T-helper 9 cell (primary cell): ENCODE measurements around the gene BET1.
"Not testable (repeated sequence)": the region's sequence is repeated elsewhere in the genome, so short reads cannot be mapped to it uniquely, and the experiment has no call there.

Source experiments
- DNase-seq: peaks from one replicate; pipeline ENCODE4 v3.0.0-alpha.2; 2020
- total RNA-seq, 2 donors: gene quantifications; one replicate each; lab custom pipeline; 2026; lab: John Stamatoyannopoulos, UW

The BET1 gene, protein sequence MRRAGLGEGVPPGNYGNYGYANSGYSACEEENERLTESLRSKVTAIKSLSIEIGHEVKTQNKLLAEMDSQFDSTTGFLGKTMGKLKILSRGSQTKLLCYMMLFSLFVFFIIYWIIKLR
- total RNA-seq: 6.3 to 21.5 reads per million in 2 donors

DNA sequence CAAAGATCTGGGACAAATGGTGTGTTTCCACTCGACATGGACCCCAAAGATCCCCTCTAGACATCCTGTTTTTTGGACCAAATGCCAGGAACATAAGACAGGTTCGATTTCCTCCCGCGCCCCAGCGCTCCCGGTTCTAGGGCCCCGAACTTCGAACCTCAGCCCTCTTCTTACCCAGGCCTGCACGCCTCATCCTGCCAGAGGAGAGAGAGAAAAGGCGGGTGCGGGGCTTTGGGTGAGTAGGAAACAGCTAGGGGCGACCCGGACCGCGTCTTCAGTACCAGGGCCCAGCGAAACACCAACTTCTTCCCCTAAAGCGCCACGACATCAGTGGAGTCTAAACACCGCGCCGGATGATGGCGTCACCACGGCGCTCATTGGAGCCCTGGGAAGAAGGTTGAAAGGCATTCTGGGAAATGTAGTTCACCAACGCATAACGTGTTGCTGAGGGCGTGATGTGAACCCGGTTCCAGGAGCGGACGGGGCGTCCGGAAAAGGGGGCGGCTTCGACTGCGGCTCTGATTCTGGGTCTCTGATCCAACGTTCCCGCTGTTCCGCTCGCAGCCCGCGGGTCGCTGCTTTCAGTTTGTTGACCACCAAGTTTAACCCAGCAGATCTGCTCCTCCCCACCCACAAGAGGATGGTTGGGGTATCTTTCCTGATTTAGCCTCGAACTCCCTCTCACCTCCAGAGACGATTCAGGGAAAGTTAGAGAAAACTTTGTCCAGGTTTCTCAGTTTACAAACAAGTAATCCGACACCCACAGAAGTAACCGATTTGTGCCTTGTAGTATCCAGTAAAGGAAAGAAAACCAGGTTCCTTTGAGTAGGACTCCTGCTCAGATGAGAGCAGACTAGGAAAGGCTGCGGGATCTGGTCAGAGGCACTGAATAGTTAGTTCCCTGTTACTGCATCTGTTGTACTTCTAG is at the start of gene BET1:
Gene BET1 (minus strand): TSS at position 332 of the 928 bp plus-strand sequence. CDS start 139 bp downstream, at position 193.
- peak; percentile 92 for DNase-seq

DNA sequence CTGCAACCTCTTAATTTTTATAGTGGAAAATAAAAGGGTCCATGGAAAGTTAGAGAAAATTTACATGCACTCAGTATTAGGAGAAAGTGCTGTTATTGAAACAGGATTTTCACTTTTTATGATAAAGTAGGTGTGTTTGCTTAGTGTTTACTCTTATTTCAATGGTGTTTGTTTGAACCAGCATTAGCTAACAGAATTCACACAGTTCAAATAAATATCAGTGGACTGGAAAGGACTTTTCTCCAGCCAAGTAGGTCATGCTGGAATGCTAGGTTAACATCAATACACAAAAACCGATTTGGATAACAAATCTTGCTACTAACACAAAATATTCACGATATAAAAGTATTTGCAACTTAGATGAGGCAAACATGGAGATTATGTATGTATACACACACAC is 49.4 kb upstream of the BET1 start:
- DNase-seq: no peak

DNA sequence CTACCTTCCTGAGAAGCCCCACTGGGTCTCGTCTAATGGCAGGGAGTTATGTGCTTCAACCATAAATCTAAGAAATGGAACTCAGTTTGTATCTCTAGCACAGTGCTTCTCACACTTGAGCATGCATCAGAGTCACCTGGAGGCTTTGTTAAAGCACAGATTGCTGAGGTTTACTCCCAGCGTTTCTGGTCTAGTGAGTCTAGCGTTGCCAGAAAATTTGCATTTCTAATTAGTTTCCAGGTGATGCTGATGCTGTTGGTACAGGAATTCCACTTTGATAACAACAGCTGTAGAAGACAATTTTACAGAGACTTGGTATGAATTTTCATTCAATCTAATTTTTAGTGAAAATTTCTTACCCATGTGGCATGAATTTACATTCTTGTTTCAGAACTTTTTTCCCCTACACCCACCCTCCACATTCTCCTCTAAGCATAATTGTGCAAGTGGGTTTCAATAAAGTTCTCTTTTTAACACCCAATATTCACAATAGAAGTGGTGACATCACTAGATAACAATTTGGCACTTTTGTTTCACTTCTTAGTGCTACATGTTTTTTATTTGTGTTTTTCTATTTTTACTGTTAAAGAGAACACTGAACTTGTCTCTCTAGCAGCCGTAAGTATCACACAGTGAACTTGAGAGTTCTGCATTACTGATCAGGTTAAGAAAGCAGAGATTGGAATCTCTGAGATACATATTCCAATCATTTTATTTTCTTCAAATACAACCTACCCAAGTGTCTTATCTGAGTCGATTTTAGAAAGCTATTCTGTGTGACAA is 48.4 kb upstream of the BET1 start:
- DNase-seq: no peak

DNA sequence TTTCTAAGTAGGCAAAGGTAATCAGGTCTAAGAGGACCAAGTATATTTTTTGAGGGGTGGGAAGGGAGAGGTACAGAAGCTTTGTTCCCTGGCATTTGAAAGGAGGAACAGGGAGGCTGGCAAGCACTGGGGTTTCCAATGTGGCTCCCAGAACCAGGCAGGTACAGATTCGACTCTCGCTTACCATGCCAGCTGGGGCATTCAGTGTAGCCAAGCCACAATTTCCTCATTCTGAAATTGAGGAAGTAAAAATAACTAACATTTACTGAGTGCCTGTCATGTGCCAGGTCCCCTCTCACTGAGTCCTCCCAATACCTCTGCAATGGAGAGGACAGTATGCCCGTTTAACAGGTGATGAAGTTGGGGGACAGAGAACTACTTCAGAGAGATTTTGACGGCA is 45.9 kb upstream of the BET1 start:
- DNase-seq: no peak

DNA sequence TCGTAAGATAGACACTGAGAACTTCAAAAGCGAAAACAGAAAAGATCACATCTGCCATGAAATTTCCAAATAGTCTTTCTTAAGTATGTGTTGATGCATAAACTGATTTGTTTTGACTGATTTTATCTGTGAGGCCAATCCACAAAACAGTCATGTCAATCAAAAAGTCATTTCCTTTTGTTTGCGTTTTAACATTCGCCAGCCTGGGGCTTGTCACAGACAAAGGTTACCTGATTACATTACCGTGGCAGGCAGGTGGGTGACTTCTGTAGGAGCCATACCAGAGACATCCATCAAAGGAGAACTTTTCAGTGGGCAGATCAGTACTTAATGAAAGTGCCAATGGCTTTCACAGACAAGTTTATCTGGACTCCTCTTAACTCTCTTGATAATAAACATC is 45.5 kb upstream of the BET1 start:
- no peak for DNase-seq

DNA sequence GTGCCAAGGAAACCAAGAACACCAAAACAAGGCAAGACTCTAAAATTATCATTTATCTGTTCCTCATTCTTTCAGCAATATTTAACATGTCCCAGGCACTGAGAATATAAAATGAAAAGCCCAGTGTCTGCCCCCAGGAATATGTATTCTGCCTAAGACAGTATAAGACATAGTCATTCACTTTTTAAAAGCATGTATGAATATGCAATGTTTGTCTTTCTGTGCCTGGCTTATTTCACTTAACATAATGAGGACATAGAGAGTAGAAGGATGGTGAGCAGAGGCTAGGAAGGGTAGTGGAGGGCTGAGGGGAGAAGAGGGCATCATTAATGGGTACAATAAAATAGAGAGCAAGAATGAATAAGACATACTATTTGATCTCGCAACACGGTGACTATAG is 44.6 kb upstream of the BET1 start:
- no peak for DNase-seq

DNA sequence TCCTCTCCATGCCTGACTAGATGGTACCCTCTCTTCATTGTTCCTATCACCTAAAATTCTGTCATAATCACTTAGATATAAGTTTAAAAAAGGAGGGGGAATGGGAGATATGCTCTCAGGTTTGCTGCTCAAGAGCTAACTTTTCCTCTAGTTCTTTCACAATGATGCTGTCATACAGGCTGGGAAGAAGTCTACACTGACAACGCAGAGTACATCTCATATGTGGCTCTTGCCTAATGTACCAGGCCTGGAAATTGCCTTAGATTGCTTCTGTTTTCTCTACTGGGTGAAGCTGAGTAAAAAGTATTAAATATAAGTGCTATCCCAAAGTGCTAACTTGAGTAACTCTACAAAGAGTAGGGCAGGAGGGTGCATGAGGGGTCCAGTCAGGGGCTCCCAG is 43.8 kb upstream of the BET1 start:
- DNase-seq: no peak

DNA sequence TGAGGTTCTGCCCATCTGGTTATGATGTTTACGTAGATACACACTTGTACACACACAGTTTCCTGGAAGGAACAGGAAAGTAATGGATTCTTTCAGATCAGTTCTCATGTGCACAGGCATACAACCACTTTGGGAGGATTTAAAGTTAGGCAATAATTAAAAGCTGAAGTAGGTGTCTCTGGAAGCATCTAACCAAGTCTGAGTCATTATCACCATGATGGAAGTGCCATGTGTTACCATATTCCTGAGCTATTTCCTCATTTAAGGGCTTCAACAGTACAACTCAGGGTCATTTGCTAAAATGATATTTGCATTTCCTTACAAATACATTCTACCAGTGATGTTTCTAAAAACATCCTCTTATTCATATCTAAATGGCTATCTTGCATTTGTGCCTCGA is 41.4 kb upstream of the BET1 start:
- no peak for DNase-seq

DNA sequence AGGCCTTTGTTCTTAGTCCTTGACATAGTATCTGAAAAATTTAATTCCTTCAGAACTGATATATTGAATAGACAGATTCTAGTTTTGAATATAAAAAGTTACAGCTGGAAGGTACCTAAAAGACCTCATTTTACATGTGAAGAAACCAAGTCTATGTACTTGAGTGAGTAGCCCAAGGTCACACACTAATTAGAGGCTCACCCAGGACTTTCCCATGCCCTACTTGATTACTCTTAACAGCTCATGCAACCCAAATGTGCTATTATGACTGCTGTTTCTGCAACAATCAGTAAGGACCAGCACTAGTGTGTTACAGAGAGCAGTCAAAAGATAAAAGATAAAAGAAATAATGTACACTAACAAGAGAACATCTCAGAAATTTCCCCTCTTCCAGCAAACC is 40.7 kb upstream of the BET1 start:
- no peak for DNase-seq

DNA sequence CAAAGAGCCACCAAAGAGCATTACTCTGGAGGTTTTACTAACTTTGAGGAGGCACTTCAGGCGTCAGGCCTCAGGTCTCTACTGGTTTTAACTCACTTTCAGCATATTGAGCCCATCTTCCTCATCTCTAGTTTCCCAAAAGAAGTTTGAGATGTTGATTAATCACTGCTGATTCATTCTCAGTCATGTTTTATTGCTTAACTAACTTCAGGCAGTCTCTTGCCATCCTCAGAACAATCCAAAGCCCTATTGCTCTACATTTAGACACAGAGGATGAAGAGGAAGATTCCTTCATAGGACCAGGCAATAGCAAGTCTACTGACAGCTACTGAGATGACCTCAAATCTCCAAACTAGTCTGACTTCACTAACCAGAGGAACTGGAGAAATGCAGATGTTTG is 39.1 kb upstream of the BET1 start:
- no peak for DNase-seq

DNA sequence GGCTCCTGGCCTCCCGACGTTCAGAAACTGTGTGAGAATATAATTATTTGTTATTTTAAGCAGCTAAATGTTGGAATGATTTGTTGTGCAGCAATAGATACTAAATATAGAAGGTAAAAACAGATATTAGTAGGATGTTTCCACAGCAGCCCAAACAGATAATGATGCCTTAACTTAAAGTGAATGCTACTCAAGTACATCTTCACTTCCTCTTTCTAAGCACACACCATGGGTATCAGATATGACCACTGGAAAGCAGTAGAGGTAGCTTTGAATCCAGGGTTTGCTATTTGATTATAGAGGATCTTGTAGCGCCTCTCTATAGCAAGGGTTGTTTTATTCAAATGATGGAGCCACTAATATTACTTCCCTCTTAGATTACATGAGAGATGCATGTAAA is 38.2 kb upstream of the BET1 start:
- DNase-seq: no peak

DNA sequence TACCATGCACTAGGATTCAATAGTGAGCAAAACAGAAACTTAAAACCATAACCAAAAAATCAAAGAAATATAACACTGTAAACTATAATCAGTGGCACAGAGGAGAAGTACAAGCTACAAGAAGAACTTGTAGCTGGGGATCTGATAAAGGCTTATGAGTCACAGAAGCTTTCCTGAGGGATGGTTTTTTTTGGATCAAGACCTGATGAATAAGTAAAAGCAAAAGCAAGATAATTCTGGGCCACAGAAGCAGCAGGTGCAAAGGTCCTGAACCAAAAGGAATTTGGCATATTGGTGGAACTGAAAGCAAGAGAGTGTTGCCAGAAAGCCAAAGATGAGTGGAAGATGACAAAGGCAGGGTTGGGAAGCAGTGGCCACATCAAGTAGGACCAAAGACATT is 37.4 kb upstream of the BET1 start:
- DNase-seq: no peak

DNA sequence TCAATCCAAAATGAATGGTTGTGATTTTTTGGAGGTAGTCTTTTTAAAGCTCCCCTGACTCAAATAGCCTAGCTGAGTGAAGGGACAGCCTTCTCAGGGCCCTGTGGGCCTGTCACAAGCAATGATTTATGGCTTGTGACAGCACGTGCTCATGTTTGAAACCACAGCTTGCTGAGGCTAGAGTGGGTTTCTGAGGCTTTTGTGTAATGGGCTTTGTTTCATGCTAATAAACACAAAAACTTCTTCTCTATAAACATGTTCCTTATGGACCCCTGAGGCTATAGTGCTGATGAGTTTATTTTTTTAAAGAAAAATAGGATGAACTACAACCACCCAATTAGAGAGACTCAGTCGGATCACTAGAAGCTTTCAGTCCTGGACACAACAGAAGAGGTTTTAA is 36.1 kb upstream of the BET1 start:
- DNase-seq: no peak

DNA sequence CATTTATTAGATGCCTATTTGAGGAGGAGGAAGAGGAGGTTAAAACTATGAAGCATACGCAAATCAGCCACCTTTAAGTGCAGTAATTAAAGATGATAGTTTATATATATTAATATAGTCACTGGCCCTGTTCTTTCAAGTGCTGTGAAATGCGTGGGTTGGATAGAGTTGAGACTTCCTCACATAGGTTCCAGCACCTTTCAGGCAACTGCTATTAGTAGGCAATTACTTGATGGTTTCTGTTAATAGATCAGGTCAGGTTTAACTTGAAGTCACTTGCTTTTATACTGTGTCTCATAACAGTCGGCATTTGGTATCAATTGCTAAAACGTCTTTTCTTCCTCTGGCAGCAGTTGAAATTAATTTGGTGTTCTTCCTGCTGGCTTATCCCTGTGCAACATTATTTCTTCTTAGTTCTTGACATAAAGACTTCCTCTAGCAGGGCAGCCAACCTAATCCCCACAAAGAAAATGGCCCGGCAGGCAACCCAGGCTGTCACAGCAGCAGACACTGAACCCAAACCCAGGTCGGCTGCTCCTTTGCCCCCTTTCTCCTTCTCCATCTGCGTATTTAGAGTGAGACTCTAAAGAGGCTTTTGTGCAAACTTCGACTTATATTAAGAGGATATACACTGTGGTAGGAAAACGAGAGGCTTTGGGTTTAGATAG is 35.3 kb upstream of the BET1 start:
- DNase-seq: no peak

DNA sequence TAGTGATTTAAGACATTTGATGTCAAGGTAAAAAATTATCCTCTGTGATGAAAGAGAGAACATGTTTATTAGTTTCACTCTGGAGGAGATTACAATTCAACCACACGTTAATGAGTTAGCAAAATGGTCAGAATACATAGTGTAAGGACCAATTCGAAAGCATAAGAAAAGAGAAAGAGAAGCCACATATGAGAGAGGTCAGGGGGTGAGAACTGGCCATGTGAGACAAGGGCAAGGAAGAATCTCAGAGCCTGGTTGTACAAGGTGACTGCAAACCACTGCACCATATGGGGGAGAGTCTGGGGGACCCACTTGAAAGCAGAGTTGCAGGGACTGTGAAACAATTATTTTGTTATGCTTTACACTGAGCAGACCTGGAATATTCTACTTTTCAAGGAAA is 27.7 kb upstream of the BET1 start:
- no peak for DNase-seq

DNA sequence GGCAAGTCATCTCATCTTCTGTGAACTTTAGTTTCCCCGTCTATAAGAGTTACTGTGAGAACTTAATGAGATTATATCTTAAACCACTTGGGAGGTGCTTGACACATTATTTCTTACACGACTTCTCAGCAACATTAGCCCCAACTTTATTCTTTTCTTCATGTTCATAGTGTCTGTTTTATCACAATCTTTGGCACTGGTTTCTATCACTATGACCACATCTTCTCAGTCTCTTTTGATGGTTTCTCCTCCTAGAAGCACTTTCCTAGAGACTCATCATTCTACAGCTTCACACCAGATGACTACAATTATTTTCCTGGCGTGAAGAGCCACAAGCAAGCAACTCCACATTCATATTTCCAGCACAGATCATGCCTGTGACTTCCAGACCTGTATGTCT is 26.5 kb upstream of the BET1 start:
- DNase-seq: no peak

DNA sequence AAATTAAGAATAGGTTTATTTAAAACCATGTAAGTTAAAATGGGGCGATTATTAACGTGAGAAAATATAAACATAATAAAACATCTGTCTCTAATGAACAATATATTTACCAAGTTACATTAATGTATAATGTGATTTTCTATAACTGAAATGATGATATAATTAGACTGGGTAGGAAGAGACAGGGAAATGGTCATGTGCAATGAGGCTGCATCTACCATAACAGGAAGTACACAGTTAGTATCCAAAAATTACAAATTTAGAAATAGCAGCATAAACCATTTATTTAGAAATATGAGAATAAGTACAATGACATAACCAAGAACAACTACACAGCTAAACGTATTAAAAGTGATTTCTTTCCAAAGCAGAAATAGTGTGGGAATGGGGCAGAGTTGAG is 25.8 kb upstream of the BET1 start:
- no peak for DNase-seq

DNA sequence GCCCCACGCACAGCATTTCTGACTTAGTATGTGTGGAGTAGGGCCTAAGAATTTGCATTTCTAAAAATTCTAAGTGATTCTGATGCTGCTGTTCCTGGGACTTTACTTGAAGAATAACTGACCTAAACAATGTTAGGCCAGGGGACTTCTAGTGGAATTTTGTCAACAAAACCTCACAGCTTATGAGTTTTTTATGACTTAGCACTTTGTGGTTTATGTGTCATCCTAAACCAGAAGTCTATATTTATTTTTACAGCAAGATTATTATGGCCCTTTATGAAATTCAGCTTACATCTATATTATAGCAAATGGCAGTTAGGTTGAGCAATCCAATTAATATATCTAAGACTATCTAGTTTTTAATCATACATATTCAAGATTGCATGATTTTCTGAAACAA is 24.6 kb upstream of the BET1 start:
- no peak for DNase-seq

DNA sequence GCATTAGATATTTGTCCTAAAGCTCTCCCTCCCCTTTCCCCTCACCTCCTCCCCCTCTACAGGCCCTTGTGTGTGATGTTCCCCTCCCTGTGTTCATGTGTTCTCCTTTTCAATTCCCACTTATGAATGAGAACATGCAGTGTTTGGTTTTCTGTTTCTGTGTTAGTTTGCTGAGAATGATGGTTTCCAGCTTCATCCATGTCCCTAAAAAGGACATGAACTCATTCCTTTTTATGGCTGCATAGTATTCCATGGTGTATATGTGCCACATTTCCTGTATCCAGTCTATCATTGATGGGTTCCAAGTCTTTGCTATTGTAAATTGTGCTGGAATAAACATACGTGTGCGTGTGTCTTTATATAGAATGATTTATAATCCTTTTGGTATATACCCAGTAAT is 22.5 kb upstream of the BET1 start:
- DNase-seq: not testable (repeated sequence)

DNA sequence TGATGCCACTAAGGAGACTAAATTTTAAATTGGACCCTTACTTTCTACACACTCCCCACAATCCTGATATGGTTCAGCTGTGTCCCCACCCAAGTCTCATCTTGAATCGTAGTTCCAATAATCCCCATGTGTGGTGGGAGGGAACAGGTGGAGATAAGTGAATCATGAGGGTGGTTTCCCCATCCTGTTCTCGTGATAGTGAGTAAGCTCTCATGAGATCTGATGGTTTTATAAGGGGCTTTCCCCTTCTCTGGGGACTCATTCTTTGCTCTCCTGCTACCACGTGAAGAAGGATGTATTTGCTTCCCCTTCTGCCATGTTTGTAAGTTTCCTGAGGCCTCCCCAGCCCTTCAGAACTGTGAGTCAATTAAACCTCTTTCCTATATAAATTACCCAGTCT is 18.4 kb upstream of the BET1 start:
- DNase-seq: no peak

DNA sequence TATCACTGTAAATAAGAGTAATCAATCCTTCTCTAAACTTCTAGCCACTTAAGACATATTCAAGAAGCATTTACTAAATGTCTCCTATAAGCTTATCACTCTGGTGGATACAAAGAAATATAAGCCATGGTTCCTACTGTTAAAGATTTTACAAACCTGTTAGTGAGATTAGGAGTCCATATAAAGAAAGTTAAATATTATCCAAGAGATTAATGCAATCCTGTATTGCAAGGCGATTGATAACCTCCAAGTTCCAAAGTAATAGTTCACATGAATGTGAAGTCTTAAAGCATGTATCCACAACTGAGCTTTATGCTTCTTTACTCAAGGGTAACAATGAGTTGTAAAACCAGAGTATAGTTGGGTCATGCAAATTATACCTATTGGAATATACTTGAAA is 12.6 kb upstream of the BET1 start:
- DNase-seq: no peak

DNA sequence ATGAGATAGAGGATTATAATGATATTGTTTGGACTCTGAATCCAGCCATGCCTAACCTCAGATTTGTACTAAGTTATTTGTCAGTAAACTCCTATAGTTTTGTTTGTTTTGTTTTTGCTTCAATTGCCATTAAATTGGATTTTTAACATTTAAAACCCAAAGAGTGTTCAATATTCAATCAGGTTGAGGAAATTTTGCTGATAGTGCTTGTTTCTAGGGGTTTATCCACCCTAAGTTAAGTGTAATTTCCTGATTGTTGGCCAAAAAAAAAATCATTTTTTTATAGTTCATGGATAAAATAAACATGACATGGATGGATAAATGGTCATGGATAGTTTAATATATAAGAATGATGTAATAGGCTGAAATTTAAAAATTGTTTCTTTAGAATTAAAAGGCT is 11.4 kb upstream of the BET1 start:
- no peak for DNase-seq

DNA sequence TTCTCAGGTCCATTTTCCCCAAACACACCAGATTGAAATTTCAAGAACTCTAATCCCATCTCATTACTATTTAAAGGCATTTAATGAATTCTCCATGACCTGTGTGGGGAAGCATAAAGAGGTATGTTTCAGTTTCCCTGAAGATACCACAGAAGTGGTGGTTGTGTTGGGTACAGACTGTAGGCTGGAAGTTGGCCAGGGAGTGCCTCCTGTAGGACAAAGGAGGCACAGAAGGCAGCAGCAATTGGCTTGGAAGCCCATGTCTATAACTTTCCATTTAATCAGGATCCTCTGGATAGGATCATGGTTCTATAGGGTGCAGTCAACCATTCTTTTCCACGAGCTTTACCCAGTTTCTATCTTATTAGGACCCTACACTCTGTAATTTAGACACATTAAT is 8.6 kb upstream of the BET1 start:
- DNase-seq: no peak
